Upper lobe of right lung (tissue), 1 donor: ENCODE results near the gene MAPK7. TPM values are rescaled to one million over a fixed set of nuclear protein-coding genes. Genes with fewer than 3 reads are reported as not detected.

Experiments used
- ATAC-seq: fragments of 200-7000 bp; cut with Tn5 transposase; one replicate; pipeline ENCODE4 v1.9.1; 2020; ENCODE audit warnings: mild to moderate bottlenecking, moderate library complexity
- DNase-seq: peaks from one replicate; pipeline ENCODE4 v3.0.0-alpha.2; 2020
- H3K27ac ChIP-seq: fragments of 200-600 bp; one replicate; pipeline ENCODE4 v1.8.0; 2022
- H3K27me3 ChIP-seq: fragments of 200-600 bp; one replicate; pipeline ENCODE4 v1.8.0; 2022; ENCODE audit warnings: mild to moderate bottlenecking
- H3K36me3 ChIP-seq: fragments of 200-600 bp; one replicate; pipeline ENCODE4 v1.8.0; 2022
- H3K4me1 ChIP-seq: fragments of 200-600 bp; one replicate; pipeline ENCODE4 v1.8.0; 2022
- H3K4me3 ChIP-seq: fragments of 200-600 bp; one replicate; pipeline ENCODE4 v1.8.0; 2022; ENCODE audit warnings: mild to moderate bottlenecking
- H3K9me3 ChIP-seq: fragments of 200-600 bp; one replicate; pipeline ENCODE4 v1.8.0; 2022
- CTCF ChIP-seq: fragments of 200-600 bp; IDR thresholded peaks from one replicate; pipeline ENCODE4 v1.8.0; 2022; ENCODE audit warnings: antibody characterized with exemption
- intact Hi-C: fragments of 100-400 bp; cut with DNase I; formaldehyde crosslinking; loops from one replicate; pipeline ENCODE4 v1.11.0; 2022
- total RNA-seq: library from RNA; stranded (reverse); fragmentation: NEBNext Ultra II Directional; extraction: Animal tissue kit (Norgen Biotek cat#: 25700); gene quantifications from one replicate; pipeline ENCODE4 v1.2.1, GENCODE V29; 2021
- donor health status: DM: no; HTN: yes; CAD: no; lungs with severe emphysema.

MAPK7 gene
- total RNA-seq, 1 donor from 2014 or later = 25.7 TPM

DNA sequence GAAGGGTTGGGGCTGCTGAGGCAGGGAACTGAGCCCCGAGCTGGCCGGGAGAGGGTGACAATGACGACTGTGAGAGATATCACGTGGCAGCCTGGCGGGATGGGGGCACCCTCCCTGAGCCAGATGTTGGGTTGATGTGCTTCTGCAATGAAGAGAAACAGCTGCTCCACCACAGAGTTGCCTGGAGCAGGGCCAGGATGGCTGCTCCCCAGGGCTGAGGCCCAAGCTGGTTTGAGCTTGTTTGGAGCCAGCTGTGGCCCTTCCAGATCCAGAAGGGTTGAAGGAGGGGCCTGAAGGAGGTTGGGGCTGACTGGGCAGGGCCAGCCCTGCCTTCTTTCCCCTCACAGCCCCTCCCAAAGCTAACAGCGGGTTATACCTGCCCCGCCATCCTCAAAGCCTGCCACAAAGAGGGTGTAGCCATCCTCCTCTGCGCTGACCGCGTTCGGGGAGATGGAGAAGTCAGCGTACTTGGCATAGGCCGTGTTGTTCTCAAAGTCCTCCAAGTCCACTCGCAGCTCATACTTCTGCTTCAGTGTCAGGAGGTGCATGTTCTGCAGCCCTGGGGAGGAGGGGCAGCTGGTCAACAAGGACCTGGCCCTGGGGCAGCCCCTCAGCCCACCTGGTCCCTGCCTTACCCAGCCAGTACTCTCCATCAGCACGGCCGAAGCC, 6.6 kb downstream of the MAPK7 start:
- Histone ChIP-seq H3K36me3 (peaks cover 48% of the 10 kb centered on the region), H3K9me3 (no peaks in the 10 kb centered on the region), H3K27me3 (no peaks in the 10 kb centered on the region), H3K4me1 (peaks cover 40% of the 10 kb centered on the region), H3K4me3 (peak overlapping the region; percentile 44), H3K27ac (peak overlapping the region; percentile 89)
- intact Hi-C loops = no loop called here
- ATAC-seq = peak; percentile 58
- DNase-seq = peak; percentile 79
- no peak for TF ChIP-seq CTCF

- Histone ChIP-seq H3K27me3 (no peaks in the 10 kb centered on the region), H3K4me3 (peak overlapping the region; percentile 44), H3K27ac (peak overlapping the region; percentile 89), H3K36me3 (peaks cover 41% of the 10 kb centered on the region), H3K4me1 (peaks cover 40% of the 10 kb centered on the region), H3K9me3 (no peaks in the 10 kb centered on the region)
- ATAC-seq (no peak), DNase-seq (no peak)
- no peak for TF ChIP-seq CTCF
- intact Hi-C loops = no loop called here
These were observed 7.3 kb downstream of the MAPK7 start for GRCh38 chr17:19385521-19385983.

DNA sequence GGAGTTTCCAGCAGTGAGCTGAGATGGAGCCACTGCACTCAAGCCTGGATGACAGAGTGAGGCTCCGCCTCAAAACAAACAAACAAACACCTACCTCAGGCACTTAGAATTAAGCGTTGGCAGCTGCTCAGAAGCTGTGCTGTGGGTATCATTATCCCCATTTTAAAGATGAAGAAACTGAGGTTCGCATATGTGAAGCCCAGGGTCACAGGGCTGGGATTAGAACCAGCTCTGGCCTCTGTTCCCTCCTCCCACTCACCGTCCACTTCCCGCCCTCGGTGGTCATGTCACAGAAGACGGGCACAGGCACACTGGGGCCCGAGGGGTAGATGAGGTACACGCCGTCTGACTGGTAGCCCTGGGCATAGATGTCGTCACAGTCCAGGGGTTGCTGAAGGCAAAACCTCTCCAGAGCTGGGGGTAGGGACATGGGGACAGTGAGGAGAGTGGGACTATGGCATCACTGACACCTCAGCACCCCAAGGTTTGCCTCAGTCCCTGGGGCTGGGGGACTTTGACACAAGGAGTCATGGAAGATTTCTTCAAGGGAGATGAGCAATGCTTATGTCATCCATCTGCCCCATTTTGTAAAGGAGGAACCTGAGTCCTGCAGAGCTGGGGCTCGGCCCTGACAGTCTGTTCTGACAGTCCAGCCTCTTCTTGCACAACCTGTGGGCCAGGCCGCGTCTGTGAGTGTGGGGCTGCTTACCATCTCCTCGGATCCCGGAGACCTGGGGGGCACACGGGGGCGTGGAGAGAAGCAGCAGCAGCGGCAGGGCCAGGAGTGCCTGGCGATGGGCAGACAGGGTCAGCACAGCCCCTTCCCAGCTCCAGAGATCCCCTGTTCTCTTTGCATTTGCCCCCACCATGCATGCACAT, 8.0 kb downstream of the MAPK7 start:
- Histone ChIP-seq H3K27ac (peak overlapping the region; percentile 89), H3K27me3 (no peaks in the 10 kb centered on the region), H3K9me3 (no peaks in the 10 kb centered on the region), H3K36me3 (peaks cover 34% of the 10 kb centered on the region), H3K4me1 (peaks cover 40% of the 10 kb centered on the region), H3K4me3 (peak overlapping the region; percentile 44)
- DNase-seq (peak; percentile 83), ATAC-seq (peak; percentile 67)
- no peak for TF ChIP-seq CTCF
- intact Hi-C loops = no loop called here

DNA sequence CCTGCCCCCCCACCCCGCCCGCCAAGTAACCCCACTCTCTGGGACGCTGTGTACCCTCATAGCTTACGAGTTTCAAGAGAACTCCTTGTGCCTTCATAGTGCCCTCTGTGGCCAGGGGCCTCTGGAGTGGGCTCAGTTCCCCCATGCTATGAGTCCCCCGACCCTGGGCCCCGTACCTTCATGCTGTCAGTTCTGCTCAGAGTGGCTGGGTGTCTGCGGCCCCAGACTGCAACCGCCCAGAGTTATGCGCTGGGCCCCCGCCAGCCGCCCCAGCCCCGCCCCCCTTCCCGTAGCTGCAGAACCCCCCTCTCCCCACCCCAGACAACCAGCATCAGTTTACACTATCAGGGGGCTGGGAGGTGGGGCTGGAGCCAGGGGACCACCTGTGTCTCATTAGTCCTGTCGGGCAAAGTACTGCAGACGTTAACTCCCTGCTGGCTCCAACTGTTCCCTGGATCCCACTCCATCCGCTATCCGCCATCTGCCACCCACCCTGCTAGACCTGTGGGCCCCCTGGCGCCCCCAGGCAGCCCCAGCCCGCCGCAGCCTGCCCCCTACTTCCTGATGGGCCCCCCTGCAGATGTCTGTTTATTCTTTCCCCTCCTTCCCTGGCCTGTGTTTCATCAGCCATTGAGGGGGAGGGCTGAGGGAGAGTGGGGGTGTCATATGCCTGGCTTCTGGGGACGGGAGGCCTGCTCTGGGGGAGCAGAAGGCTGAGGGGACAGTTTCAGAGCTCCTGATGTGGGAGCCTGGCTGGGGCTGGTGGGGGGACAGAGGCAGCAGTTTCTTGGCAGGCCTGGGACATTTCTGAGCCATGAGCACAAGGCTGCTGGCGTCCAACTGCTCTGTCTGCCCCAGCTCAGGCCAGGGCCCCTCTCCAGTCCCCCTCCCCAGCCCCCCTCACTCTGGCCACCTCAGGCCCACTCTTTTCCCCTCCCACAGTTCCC, 8.9 kb downstream of the MAPK7 start, which contains the start of gene MFAP4:
Gene MFAP4 (minus strand): TSS at position 217 of the 947 bp plus-strand sequence. CDS start 35 bp downstream, at position 182.
- no peak for DNase-seq
- TF ChIP-seq CTCF = no peak
- intact Hi-C loops = no loop called here
- Histone ChIP-seq H3K9me3 (no peaks in the 10 kb centered on the region), H3K27me3 (no peaks in the 10 kb centered on the region), H3K4me1 (peaks cover 40% of the 10 kb centered on the region), H3K36me3 (peaks cover 27% of the 10 kb centered on the region), H3K27ac (peak within 1 kb of the TSS; percentile 89), H3K4me3 (peak within 1 kb of the TSS; percentile 44)
- peak; percentile 14 for ATAC-seq

DNA sequence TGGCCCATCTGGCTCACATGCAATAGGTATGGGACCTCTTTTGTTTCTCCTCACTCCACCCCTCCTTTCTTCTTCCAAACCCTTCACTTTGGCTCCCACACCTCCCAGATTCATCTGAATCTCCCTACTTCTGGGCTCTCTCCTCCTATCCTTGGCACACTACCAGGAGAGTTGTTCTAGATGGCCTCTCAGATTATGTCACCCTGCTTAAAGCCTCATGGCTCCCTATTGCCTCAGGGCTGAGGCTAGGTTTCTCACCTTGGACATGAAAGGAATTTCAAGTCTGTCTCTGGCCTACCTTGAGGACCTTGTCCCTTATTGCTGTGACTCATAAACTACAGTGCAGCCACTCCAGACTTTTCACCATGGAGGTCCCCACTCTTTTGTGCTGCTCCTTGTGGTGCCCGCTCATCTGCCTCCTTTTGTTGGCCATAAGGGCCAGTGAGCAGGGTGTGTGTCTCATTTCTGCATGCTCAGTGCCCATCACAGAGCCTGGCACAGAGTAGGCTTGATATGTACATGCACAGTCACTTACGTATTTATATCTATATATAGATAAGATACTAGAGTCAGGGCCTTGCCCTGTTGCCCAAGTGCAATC, 9.7 kb downstream of the MAPK7 start:
- ATAC-seq (peak; percentile 6), DNase-seq (no peak)
- TF ChIP-seq CTCF = no peak
- Histone ChIP-seq H3K27ac (peak overlapping the region; percentile 89), H3K4me3 (no peak overlapping the region), H3K4me1 (peaks cover 40% of the 10 kb centered on the region), H3K36me3 (peaks cover 19% of the 10 kb centered on the region), H3K9me3 (no peaks in the 10 kb centered on the region), H3K27me3 (no peaks in the 10 kb centered on the region)
- intact Hi-C loops = no loop called here
